Body of pancreas (tissue), 4 donors: ENCODE data around the gene PRRC2C.
"Not testable (repeated sequence)": the region's sequence is repeated elsewhere in the genome, so short reads cannot be mapped to it uniquely, and the experiment has no call there.

Experiments used
- CTCF ChIP-seq, 7 experiments: fragments of 450-650 bp in 4 of 7; fragments of 200-600 bp in 3 of 7; sonication (generic) in 3 of 7; IDR thresholded peaks; one replicate each; pipeline ENCODE4 v1.5.1; 2016 to 2019; ENCODE audit warnings: antibody characterized with exemption in 7 of 7
- POLR2A ChIP-seq, 3 donors: fragments of 450-650 bp; IDR thresholded peaks; one replicate each; pipeline ENCODE4 v1.6.1; 2016; ENCODE audit warnings: antibody characterized with exemption in 3 of 3, mild to moderate bottlenecking in 2 of 3

- not testable (repeated sequence) for TF ChIP-seq POLR2A, CTCF (IDR thresholded peaks at IDR 0.05)
Observed at GRCh38 chr1:171441278-171441895, 43.9 kb upstream of the PRRC2C start.
